ENCODE data around the gene ARHGEF35. TPM values are rescaled to one million over a fixed set of nuclear protein-coding genes. Genes with fewer than 3 reads are reported as not detected.

The ARHGEF35 gene
- 24.6 and 27.1 TPM in 2 replicates for total RNA-seq

DNA sequence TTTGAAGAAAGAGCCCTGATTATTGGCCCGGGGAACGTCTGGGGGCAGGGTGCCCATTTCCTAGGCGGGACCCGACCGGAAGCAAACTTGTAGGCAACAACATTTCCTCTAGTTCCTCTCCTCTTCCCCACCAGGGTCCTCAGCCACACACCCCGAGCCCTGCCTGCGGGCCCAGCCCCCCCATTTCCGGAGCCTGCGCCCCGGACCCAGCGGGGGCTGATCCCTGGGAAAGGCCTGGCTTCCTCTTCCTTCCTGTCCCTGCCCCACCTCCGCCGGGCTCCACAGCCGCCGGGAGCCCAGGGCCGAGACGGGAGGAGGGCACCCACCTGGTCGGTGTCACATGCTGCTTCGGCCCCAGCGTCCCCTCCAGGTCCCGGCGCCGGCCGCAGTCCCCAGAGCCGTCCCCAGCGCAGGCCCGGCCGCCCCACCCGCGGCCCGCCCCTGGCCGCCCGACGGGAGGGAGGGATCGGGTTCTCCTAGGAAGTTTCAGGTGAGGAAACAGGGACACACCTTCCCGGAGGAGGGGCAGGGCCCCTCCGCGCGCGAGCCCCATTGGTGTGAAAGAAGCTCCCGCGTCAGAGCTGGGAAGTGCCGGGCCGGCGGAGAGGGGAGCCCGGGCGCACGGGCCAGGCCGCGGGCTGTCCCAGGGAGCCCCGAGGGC is at the start of gene ARHGEF35:
TSS of gene ARHGEF35 (minus strand) at position 622 of the 661 bp plus-strand sequence. CDS start 7,450 bp downstream, outside the sequence.

DNA sequence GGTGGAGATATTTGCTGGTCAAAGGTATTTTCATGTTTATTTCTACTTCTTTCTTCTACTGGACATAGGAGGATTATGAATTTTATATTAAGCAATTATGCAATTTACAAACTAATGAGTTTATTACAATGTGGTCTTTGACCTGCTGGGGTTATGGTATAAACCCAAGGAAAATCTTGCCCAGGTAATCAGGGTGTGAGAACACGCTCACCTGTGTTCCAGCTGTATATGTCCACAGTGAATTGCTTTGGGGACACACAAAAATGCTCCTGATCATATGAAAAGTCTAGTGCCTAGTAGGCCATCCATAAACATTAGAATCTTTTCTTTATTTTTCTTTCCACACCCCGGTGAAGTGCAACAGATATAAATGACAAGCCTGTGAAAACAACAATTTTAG is 43.7 kb upstream of the ARHGEF35 start, which contains the start of gene OR2A42:
TSS of gene OR2A42 (minus strand) at position 241 of the 400 bp plus-strand sequence. CDS start 6,762 bp downstream, outside the sequence.

DNA sequence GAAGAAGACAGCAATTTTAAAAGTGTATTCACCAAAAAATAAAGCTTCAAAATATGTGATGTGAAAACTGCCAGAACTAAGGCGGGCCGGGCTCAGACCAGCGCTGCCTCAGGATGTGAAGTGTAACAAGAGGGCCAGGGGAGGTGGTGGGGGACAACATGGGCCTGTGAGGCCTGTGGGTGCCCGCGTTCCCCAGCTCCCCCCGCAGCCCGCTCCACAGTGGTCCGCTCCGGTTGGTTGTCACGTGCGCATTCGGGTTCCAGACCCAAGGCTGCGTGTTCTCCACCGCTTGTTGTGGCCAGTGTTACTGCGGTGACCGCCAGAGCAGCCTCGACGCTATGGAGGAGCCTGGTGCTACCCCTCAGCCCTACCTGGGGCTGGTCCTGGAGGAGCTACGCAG is 12.5 kb downstream of the ARHGEF35 start, which contains the start of gene CTAGE4:
TSS of gene CTAGE4 (plus strand) at position 301 of the 400 bp plus-strand sequence. CDS start at position 339, 38 bp downstream.

Other genes with a start within 250 kb of the ARHGEF35 start
- gene OR2F1, start 241.0 kb downstream of the ARHGEF35 start, total RNA-seq: not detected in 2 replicates
- not detected in 2 replicates for gene OR6B1, start 195.5 kb downstream of the ARHGEF35 start, total RNA-seq
- gene OR2A5, start 146.9 kb downstream of the ARHGEF35 start, total RNA-seq: not detected in 2 replicates
- not detected in 2 replicates for gene OR2A25, start 126.0 kb downstream of the ARHGEF35 start, total RNA-seq
- not detected in 2 replicates for gene OR2A12, start 109.6 kb downstream of the ARHGEF35 start, total RNA-seq
- gene OR2A2, start 86.2 kb downstream of the ARHGEF35 start, total RNA-seq: not detected in 2 replicates
- gene OR2A14, start 72.7 kb downstream of the ARHGEF35 start, total RNA-seq: not detected in 2 replicates
- 0.14 and 2.1 TPM in 2 replicates for gene CTAGE4, start 12.4 kb downstream of the ARHGEF35 start, total RNA-seq
- gene OR2A42, start 43.8 kb upstream of the ARHGEF35 start, total RNA-seq: not detected in 2 replicates
- gene OR2A7, start 69.0 kb upstream of the ARHGEF35 start, total RNA-seq: 1.6 and 2.1 TPM in 2 replicates
- 6.6 and 7.2 TPM in 2 replicates for gene CTAGE8, start 73.5 kb upstream of the ARHGEF35 start, total RNA-seq
- not detected in 2 replicates for gene OR2A1, start 116.6 kb upstream of the ARHGEF35 start, total RNA-seq
- 16.4 and 24.9 TPM in 2 replicates for gene ARHGEF5, start 159.6 kb upstream of the ARHGEF35 start, total RNA-seq
- not detected in 2 replicates for gene NOBOX, start 207.9 kb upstream of the ARHGEF35 start, total RNA-seq